A549 (cell line): ENCODE measurements around the gene PLCL1.

Experiments
- CHD2 ChIP-seq: fragments of 150-350 bp; IDR thresholded peaks from 2 replicates; pipeline ENCODE4 v1.6.1; 2014; ENCODE audit warnings: low read length; ENCODE audit not compliant: partially characterized antibody
- HDAC2 ChIP-seq: fragments of 200-600 bp; sonication (generic); IDR thresholded peaks from 2 replicates; pipeline ENCODE4 v1.6.1; 2016
- MAX ChIP-seq: IDR thresholded peaks from 2 replicates; pipeline ENCODE4 v1.6.1; 2012
- NR3C1 ChIP-seq: fragments of >200 bp; sonication (Bioruptor Twin); formaldehyde crosslinking; IDR thresholded peaks from 3 replicates; pipeline ENCODE4 v1.6.1; 2017
- TF ChIP-seq, protein P1 (sequence below): fragments of >200 bp; sonication (Bioruptor Twin); formaldehyde crosslinking; IDR thresholded peaks from 3 replicates; pipeline ENCODE4 v1.5.1; 2016

DNA sequence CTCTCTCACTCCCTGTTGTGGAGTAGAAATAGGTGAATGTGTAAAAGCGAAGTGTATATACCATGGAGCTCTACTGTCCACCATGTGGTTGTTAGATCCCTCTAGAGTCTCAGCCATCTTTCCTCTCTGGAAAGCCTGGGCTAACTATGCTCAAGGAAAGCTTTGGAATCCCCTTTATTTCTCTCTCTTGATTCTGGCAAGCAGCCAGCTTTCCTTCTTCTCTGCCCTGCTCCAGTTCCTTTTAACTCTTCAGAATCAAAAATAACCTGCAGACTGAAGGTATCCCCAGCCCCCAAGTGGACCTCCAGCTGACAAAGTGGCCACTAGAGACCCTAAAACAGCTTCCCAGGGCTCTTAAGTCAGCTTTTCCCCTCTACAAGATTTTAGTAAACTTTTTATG lies 381.9 kb downstream of the PLCL1 start:
- TF ChIP-seq, protein P1, sequence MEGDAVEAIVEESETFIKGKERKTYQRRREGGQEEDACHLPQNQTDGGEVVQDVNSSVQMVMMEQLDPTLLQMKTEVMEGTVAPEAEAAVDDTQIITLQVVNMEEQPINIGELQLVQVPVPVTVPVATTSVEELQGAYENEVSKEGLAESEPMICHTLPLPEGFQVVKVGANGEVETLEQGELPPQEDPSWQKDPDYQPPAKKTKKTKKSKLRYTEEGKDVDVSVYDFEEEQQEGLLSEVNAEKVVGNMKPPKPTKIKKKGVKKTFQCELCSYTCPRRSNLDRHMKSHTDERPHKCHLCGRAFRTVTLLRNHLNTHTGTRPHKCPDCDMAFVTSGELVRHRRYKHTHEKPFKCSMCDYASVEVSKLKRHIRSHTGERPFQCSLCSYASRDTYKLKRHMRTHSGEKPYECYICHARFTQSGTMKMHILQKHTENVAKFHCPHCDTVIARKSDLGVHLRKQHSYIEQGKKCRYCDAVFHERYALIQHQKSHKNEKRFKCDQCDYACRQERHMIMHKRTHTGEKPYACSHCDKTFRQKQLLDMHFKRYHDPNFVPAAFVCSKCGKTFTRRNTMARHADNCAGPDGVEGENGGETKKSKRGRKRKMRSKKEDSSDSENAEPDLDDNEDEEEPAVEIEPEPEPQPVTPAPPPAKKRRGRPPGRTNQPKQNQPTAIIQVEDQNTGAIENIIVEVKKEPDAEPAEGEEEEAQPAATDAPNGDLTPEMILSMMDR: no peak
- no peak for TF ChIP-seq MAX
- TF ChIP-seq NR3C1: no peak
- TF ChIP-seq CHD2: no peak
- TF ChIP-seq HDAC2: no peak
